ENCODE results near the gene ACTR1B.

ACTR1B gene

DNA sequence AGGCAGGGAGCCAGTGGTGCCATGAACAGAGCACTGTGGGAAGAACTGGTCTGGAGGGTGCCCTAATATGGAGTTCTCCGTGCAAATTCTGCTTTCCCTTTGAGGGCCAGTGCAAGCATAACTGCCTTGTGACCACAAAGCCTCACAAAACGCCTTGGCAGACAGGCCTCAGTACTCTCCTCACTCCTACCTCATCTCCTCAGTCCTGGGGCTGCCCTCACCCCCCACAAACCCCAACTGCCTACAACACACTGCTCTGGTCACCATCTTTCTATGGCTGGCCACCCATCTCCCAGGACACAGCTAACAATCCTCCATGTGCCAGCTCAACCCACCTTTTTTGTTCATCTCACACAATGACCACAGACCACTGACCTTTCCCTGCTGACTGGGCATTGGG, 9.1 kb downstream of the ACTR1B start:
- no peak overlapping the region for H2AK5ac ChIP-seq (ENCODE audit: low read length, severe bottlenecking)
- no peak overlapping the region for H3K4ac ChIP-seq (ENCODE audit: low read depth in 1 of 2, low read length in 2 of 2)
- no peak overlapping the region for H3K18ac ChIP-seq (ENCODE audit: low read depth in 1 of 2, low read length in 2 of 2)
- H2BK5ac ChIP-seq (ENCODE audit: low read depth, low read length, poor library complexity, severe bottlenecking), result no peak overlapping the region
- no peak overlapping the region for H2AFZ ChIP-seq (ENCODE audit: low read depth, low read length)
- peaks cover 64 to 74% of the 10 kb centered on the region in 2 experiments for H3K36me3 ChIP-seq (ENCODE audit: control insufficient read depth in 1 of 2, insufficient read depth in 2 of 2, low read depth in 1 of 2, low read length in 2 of 2)
- H3K14ac ChIP-seq (ENCODE audit: low read length in 2 of 2), result no peak overlapping the region
- peaks cover 21% of the 10 kb centered on the region for H3K79me1 ChIP-seq (replicated peaks; ENCODE audit: low read length, poor library complexity, severe bottlenecking)
- 99% methylated on average over 2 of the region's 2 CpGs for WGBS
- H3K9ac ChIP-seq (ENCODE audit: low read length), result no peak overlapping the region
- H3K9me3 ChIP-seq (ENCODE audit: control insufficient read depth, low read length), result peaks cover 18% of the 10 kb centered on the region
- no peak overlapping the region for H4K91ac ChIP-seq (ENCODE audit: low read length)
- no peak overlapping the region for H3K23ac ChIP-seq (ENCODE audit: low read length in 2 of 2)
- H2BK120ac ChIP-seq (ENCODE audit: low read depth, low read length), result no peak overlapping the region
- H3K4me3 ChIP-seq (ENCODE audit: insufficient read depth in 1 of 2, low read depth in 1 of 2, low read length in 2 of 2), result no peak overlapping the region
- H3K27ac ChIP-seq (ENCODE audit: low read length, poor library complexity, severe bottlenecking), result no peak overlapping the region
- no peak for DNase-seq
- H3K27me3 ChIP-seq (ENCODE audit: control insufficient read depth in 1 of 2, insufficient read depth in 1 of 2, low read length in 2 of 2), result no peaks in the 10 kb centered on the region
- no peak overlapping the region for H4K8ac ChIP-seq (ENCODE audit: low read length)
- no peak overlapping the region for H2BK12ac ChIP-seq (ENCODE audit: low read length in 2 of 2)
- no peak overlapping the region for H2BK15ac ChIP-seq (ENCODE audit: low read depth, poor library complexity, severe bottlenecking)
- H3K4me2 ChIP-seq (ENCODE audit: low read length, poor library complexity, severe bottlenecking), result no peak overlapping the region
- H3K4me1 ChIP-seq (ENCODE audit: control insufficient read depth, insufficient read depth, low read depth, low read length), result peaks cover 2% of the 10 kb centered on the region

DNA sequence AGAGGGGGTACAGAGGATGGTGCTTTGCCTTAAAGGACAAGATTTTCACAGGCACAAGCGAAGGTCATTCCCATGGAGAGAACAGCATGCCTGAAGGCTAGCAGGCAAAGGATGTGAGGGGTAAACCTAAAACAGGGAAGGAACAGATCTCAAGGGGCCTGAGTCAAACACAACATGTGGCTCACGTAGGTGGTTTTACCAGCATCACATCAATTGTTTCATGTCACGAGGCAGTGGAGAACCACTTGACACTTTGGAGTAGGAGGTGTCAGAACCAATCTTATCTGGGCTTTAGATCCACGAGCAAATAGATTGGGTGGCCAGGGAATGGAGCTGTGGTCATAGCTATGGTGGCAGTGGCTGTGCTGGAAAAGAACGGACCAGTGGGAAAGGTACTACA, 9.5 kb downstream of the ACTR1B start:
- Histone ChIP-seq H3K4me2 (ENCODE audit: low read length, poor library complexity, severe bottlenecking) (no peak overlapping the region), H3K27me3 (ENCODE audit: control insufficient read depth in 1 of 2, insufficient read depth in 1 of 2, low read length in 2 of 2) (no peaks in the 10 kb centered on the region), H3K4me1 (ENCODE audit: control insufficient read depth, insufficient read depth, low read depth, low read length) (no peaks in the 10 kb centered on the region), H3K4me3 (ENCODE audit: insufficient read depth in 1 of 2, low read depth in 1 of 2, low read length in 2 of 2) (no peak overlapping the region), H2AK5ac (ENCODE audit: low read length, severe bottlenecking) (no peak overlapping the region), H3K36me3 (ENCODE audit: control insufficient read depth in 1 of 2, insufficient read depth in 2 of 2, low read depth in 1 of 2, low read length in 2 of 2) (peaks cover 62 to 79% of the 10 kb centered on the region in 2 experiments), H3K18ac (ENCODE audit: low read depth in 1 of 2, low read length in 2 of 2) (no peak overlapping the region), H2BK5ac (ENCODE audit: low read depth, low read length, poor library complexity, severe bottlenecking) (no peak overlapping the region), H3K23ac (ENCODE audit: low read length in 2 of 2) (no peak overlapping the region), H3K79me1 (replicated peaks; ENCODE audit: low read length, poor library complexity, severe bottlenecking) (peaks cover 17% of the 10 kb centered on the region), H2AFZ (ENCODE audit: low read depth, low read length) (no peak overlapping the region), H3K9ac (ENCODE audit: low read length) (no peak overlapping the region), H3K4ac (ENCODE audit: low read depth in 1 of 2, low read length in 2 of 2) (no peak overlapping the region), H3K9me3 (ENCODE audit: control insufficient read depth, low read length) (peaks cover 18% of the 10 kb centered on the region), H2BK120ac (ENCODE audit: low read depth, low read length) (no peak overlapping the region), H3K14ac (ENCODE audit: low read length in 2 of 2) (no peak overlapping the region), H4K91ac (ENCODE audit: low read length) (no peak overlapping the region), H3K27ac (ENCODE audit: low read length, poor library complexity, severe bottlenecking) (no peak overlapping the region), H4K8ac (ENCODE audit: low read length) (no peak overlapping the region), H2BK12ac (ENCODE audit: low read length in 2 of 2) (no peak overlapping the region), H2BK15ac (ENCODE audit: low read depth, poor library complexity, severe bottlenecking) (no peak overlapping the region)
- DNase-seq, result no peak
- 95% methylated on average over 5 of the region's 5 CpGs for WGBS

DNA sequence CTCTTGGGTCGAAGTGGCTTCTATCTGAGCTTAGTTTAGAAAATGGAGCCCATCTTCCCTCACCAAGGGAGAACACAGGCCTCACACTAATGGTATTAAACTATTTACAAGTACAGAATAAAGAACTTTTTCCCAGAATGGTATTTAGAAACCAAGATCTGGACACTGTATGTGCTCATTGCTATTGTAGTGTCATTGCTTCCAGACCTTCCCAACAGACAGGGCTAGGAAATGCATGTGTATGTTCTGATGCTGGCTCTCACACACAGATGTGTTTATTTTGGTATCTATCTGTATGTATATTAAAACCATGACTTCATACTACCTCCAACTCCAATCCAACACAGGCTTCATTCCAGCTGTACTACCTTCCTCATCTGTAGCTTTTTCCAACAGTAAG, 10.0 kb downstream of the ACTR1B start:
- Histone ChIP-seq H3K9me3 (ENCODE audit: control insufficient read depth, low read length) (peaks cover 18% of the 10 kb centered on the region), H3K4me2 (ENCODE audit: low read length, poor library complexity, severe bottlenecking) (no peak overlapping the region), H3K18ac (ENCODE audit: low read depth in 1 of 2, low read length in 2 of 2) (no peak overlapping the region), H3K14ac (ENCODE audit: low read length in 2 of 2) (no peak overlapping the region), H3K36me3 (ENCODE audit: control insufficient read depth in 1 of 2, insufficient read depth in 2 of 2, low read depth in 1 of 2, low read length in 2 of 2) (peaks cover 61 to 79% of the 10 kb centered on the region in 2 experiments), H2BK12ac (ENCODE audit: low read length in 2 of 2) (no peak overlapping the region), H4K8ac (ENCODE audit: low read length) (no peak overlapping the region), H2BK5ac (ENCODE audit: low read depth, low read length, poor library complexity, severe bottlenecking) (no peak overlapping the region), H3K4ac (ENCODE audit: low read depth in 1 of 2, low read length in 2 of 2) (no peak overlapping the region), H3K27me3 (ENCODE audit: control insufficient read depth in 1 of 2, insufficient read depth in 1 of 2, low read length in 2 of 2) (no peaks in the 10 kb centered on the region), H2BK15ac (ENCODE audit: low read depth, poor library complexity, severe bottlenecking) (no peak overlapping the region), H3K27ac (ENCODE audit: low read length, poor library complexity, severe bottlenecking) (no peak overlapping the region), H4K91ac (ENCODE audit: low read length) (no peak overlapping the region), H3K9ac (ENCODE audit: low read length) (no peak overlapping the region), H3K4me3 (ENCODE audit: insufficient read depth in 1 of 2, low read depth in 1 of 2, low read length in 2 of 2) (no peak overlapping the region), H2BK120ac (ENCODE audit: low read depth, low read length) (no peak overlapping the region), H2AFZ (ENCODE audit: low read depth, low read length) (no peak overlapping the region), H3K4me1 (ENCODE audit: control insufficient read depth, insufficient read depth, low read depth, low read length) (no peaks in the 10 kb centered on the region), H2AK5ac (ENCODE audit: low read length, severe bottlenecking) (no peak overlapping the region), H3K79me1 (replicated peaks; ENCODE audit: low read length, poor library complexity, severe bottlenecking) (peaks cover 14% of the 10 kb centered on the region), H3K23ac (ENCODE audit: low read length in 2 of 2) (no peak overlapping the region)
- DNase-seq, result no peak
- 100% methylated on average over 1 of the region's 1 CpG for WGBS

DNA sequence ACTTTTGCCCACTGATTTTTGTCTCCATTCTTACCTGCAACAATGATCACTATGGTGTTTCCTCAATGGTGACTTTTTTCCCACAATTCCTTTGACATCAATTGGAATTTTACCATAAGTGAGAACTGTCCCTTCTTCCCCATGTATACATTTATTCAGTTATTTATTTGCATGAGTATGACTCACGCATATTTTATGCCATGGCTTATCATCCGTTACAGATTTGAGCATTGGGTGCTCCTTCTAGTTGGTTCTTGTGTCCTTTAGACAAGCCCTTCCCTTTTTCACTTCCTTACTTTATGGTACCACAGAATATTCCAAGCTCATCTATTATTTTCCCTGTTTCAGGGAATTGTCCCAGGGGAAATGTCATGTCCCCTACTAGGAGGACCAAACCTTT, 10.4 kb downstream of the ACTR1B start:
- Histone ChIP-seq H3K4me2 (ENCODE audit: low read length, poor library complexity, severe bottlenecking) (no peak overlapping the region), H3K27ac (ENCODE audit: low read length, poor library complexity, severe bottlenecking) (no peak overlapping the region), H3K14ac (ENCODE audit: low read length in 2 of 2) (no peak overlapping the region), H3K23ac (ENCODE audit: low read length in 2 of 2) (no peak overlapping the region), H2AFZ (ENCODE audit: low read depth, low read length) (no peak overlapping the region), H3K27me3 (ENCODE audit: control insufficient read depth in 1 of 2, insufficient read depth in 1 of 2, low read length in 2 of 2) (no peaks in the 10 kb centered on the region), H2AK5ac (ENCODE audit: low read length, severe bottlenecking) (no peak overlapping the region), H3K9ac (ENCODE audit: low read length) (no peak overlapping the region), H3K4ac (ENCODE audit: low read depth in 1 of 2, low read length in 2 of 2) (no peak overlapping the region), H2BK12ac (ENCODE audit: low read length in 2 of 2) (no peak overlapping the region), H4K8ac (ENCODE audit: low read length) (no peak overlapping the region), H3K36me3 (ENCODE audit: control insufficient read depth in 1 of 2, insufficient read depth in 2 of 2, low read depth in 1 of 2, low read length in 2 of 2) (peaks cover 57 to 79% of the 10 kb centered on the region in 2 experiments), H3K18ac (ENCODE audit: low read depth in 1 of 2, low read length in 2 of 2) (no peak overlapping the region), H3K79me1 (replicated peaks; ENCODE audit: low read length, poor library complexity, severe bottlenecking) (peaks cover 10% of the 10 kb centered on the region), H3K4me3 (ENCODE audit: insufficient read depth in 1 of 2, low read depth in 1 of 2, low read length in 2 of 2) (no peak overlapping the region), H2BK15ac (ENCODE audit: low read depth, poor library complexity, severe bottlenecking) (no peak overlapping the region), H3K4me1 (ENCODE audit: control insufficient read depth, insufficient read depth, low read depth, low read length) (no peaks in the 10 kb centered on the region), H2BK5ac (ENCODE audit: low read depth, low read length, poor library complexity, severe bottlenecking) (no peak overlapping the region), H2BK120ac (ENCODE audit: low read depth, low read length) (no peak overlapping the region), H3K9me3 (ENCODE audit: control insufficient read depth, low read length) (peaks cover 18% of the 10 kb centered on the region), H4K91ac (ENCODE audit: low read length) (no peak overlapping the region)
- no peak for DNase-seq
- WGBS, result 93% methylated on average over 2 of the region's 2 CpGs

All from mesenchymal stem cell (in vitro differentiated cells and primary cell).